GM23338 (cell line): ENCODE data around the gene LYZL2. TPM values are rescaled to one million over a fixed set of nuclear protein-coding genes. Genes with fewer than 3 reads are reported as not detected.

ENCODE experiments used
- ATAC-seq: fragments of 200-7000 bp; cut with Tn5 transposase; 3 replicates; pipeline ENCODE4 v1.9.1; 2020
- DNase-seq: peaks from one replicate; pipeline ENCODE4 v3.0.0-alpha.2; 2015; ENCODE audit warnings: low spot score
- H2AFZ ChIP-seq: fragments of 200-600 bp; sonication (generic); 2 replicates; pipeline ENCODE4 v1.8.0; 2016; ENCODE audit warnings: antibody characterized with exemption, mild to moderate bottlenecking, moderate library complexity
- H3F3A ChIP-seq: fragments of 200-600 bp; sonication (generic); replicated peaks from 2 replicates; pipeline ENCODE4 v1.8.0; 2017; ENCODE audit warnings: antibody characterized with exemption, mixed run types, low read depth
- H3K27ac ChIP-seq: fragments of 200-600 bp; sonication (generic); 2 replicates; pipeline ENCODE4 v1.6.1; 2016; ENCODE audit warnings: low read depth
- H3K27me3 ChIP-seq: fragments of 200-600 bp; sonication (generic); 2 replicates; pipeline ENCODE4 v1.8.0; 2016; ENCODE audit warnings: mild to moderate bottlenecking, mixed run types, moderate library complexity; ENCODE audit not compliant: insufficient read depth
- H3K36me3 ChIP-seq: fragments of 200-600 bp; sonication (generic); 2 replicates; pipeline ENCODE4 v1.8.0; 2016; ENCODE audit warnings: mild to moderate bottlenecking; ENCODE audit not compliant: insufficient read depth
- H3K4me1 ChIP-seq: fragments of 200-600 bp; sonication (generic); 2 replicates; pipeline ENCODE4 v1.8.0; 2016; ENCODE audit warnings: mild to moderate bottlenecking, moderate library complexity; ENCODE audit not compliant: insufficient read depth
- H3K4me2 ChIP-seq: fragments of 200-600 bp; sonication (generic); 2 replicates; pipeline ENCODE4 v1.7.1; 2017; ENCODE audit warnings: mixed run types
- H3K4me3 ChIP-seq: fragments of 200-600 bp; sonication (generic); 2 replicates; pipeline ENCODE4 v1.6.1; 2016; ENCODE audit warnings: mixed run types
- H3K79me2 ChIP-seq: fragments of 200-600 bp; sonication (generic); replicated peaks from 2 replicates; pipeline ENCODE4 v1.8.0; 2017; ENCODE audit warnings: mild to moderate bottlenecking; ENCODE audit not compliant: insufficient read depth
- H3K9me2 ChIP-seq: fragments of 200-600 bp; sonication (generic); 2 replicates; pipeline ENCODE4 v1.8.0; 2017; ENCODE audit not compliant: insufficient read depth
- H4K20me1 ChIP-seq: fragments of 200-600 bp; sonication (generic); replicated peaks from 2 replicates; pipeline ENCODE4 v1.8.0; 2017; ENCODE audit warnings: mild to moderate bottlenecking; ENCODE audit not compliant: insufficient read depth
- H3K27ac Mint-ChIP-seq: 2 replicates; pipeline ENCODE4 v1.8.0; 2020; ENCODE audit warnings: inconsistent platforms, mild to moderate bottlenecking, moderate library complexity, mixed read lengths
- H3K27me3 Mint-ChIP-seq: 3 replicates; pipeline ENCODE4 v1.8.0; 2022; ENCODE audit warnings: low read depth, mild to moderate bottlenecking, moderate library complexity, mixed read lengths, inconsistent platforms; ENCODE audit not compliant: insufficient read depth, poor library complexity
- H3K36me3 Mint-ChIP-seq: 3 replicates; pipeline ENCODE4 v1.8.0; 2021; ENCODE audit warnings: low read depth, mild to moderate bottlenecking, inconsistent platforms, moderate library complexity, mixed read lengths
- H3K4me1 Mint-ChIP-seq: 3 replicates; pipeline ENCODE4 v1.8.0; 2020; ENCODE audit warnings: mild to moderate bottlenecking, inconsistent platforms, mixed read lengths
- H3K4me3 Mint-ChIP-seq: 3 replicates; pipeline ENCODE4 v1.8.0; 2021; ENCODE audit warnings: moderate library complexity, mild to moderate bottlenecking, inconsistent platforms, mixed read lengths
- H3K9me3 Mint-ChIP-seq: 3 replicates; pipeline ENCODE4 v1.8.0; 2020; ENCODE audit warnings: moderate library complexity, mild to moderate bottlenecking, inconsistent platforms, mixed read lengths
- CTCF ChIP-seq, 2 experiments: fragments of 200-600 bp in 1 of 2; sonication (generic) in 1 of 2; conservative IDR thresholded peaks; 2 replicates each; pipeline versions ENCODE4 v1.5.1 to v1.6.1; 2016 to 2017; ENCODE audit warnings: antibody characterized with exemption in 2 of 2, low read depth in 2 of 2, mild to moderate bottlenecking in 2 of 2, moderate library complexity in 1 of 2
- ETS1 ChIP-seq: IDR thresholded peaks from 2 replicates; pipeline ENCODE4 v1.6.1; 2016; ENCODE audit warnings: antibody characterized with exemption
- EZH2 ChIP-seq: fragments of 200-600 bp; sonication (generic); IDR thresholded peaks from one replicate; pipeline ENCODE4 v1.8.0; 2017; ENCODE audit warnings: antibody characterized with exemption, mild to moderate bottlenecking, low read depth; ENCODE audit not compliant: unreplicated experiment
- EZH2phosphoT487 ChIP-seq: fragments of 200-600 bp; sonication (generic); IDR thresholded peaks from one replicate; pipeline ENCODE4 v1.8.1; 2018; ENCODE audit warnings: antibody characterized with exemption; ENCODE audit not compliant: unreplicated experiment
- JUNB ChIP-seq: IDR thresholded peaks from one replicate; pipeline ENCODE4 v1.6.1; 2016; ENCODE audit warnings: antibody characterized with exemption; ENCODE audit not compliant: unreplicated experiment
- NANOG ChIP-seq: IDR thresholded peaks from 2 replicates; pipeline ENCODE4 v1.6.1; 2016; ENCODE audit warnings: antibody characterized with exemption, borderline replicate concordance
- POLR2AphosphoS5 ChIP-seq: IDR thresholded peaks from 2 replicates; pipeline ENCODE4 v1.6.1; 2016; ENCODE audit warnings: antibody characterized with exemption, low read depth
- REST ChIP-seq: IDR thresholded peaks from one replicate; pipeline ENCODE4 v1.6.1; 2018; ENCODE audit warnings: antibody characterized with exemption; ENCODE audit not compliant: unreplicated experiment
- STAT1 ChIP-seq: IDR thresholded peaks from one replicate; pipeline ENCODE4 v1.6.1; 2016; ENCODE audit warnings: antibody characterized with exemption; ENCODE audit not compliant: unreplicated experiment
- ZNF331 ChIP-seq: fragments of 250-450 bp; sonication (Bioruptor Pico); IDR thresholded peaks from 2 replicates; pipeline ENCODE4 v1.5.0; 2020; ENCODE audit warnings: low read depth, mild to moderate bottlenecking, moderate library complexity
- ZNF462 ChIP-seq: fragments of 250-450 bp; sonication (Bioruptor Pico); IDR thresholded peaks from 2 replicates; pipeline ENCODE4 v1.5.0; 2020; ENCODE audit warnings: mild to moderate bottlenecking, moderate library complexity
- polyA plus RNA-seq: library from polyadenylated mRNA; unstranded; fragments of >200 nt; fragmentation: Nextera tagmentation; extraction: Ambion mirVana; gene quantifications from 2 replicates; pipeline ENCODE4 v1.2.1, GENCODE V29; 2016
- total RNA-seq: library from RNA; depleted of rRNA; stranded (reverse); fragments of >200 nt; shearing (Covaris generic); gene quantifications from 2 replicates; pipeline ENCODE4 v1.2.3, GENCODE V29; 2014

Gene LYZL2
- total and polyA plus RNA-seq, 2 experiments from 2014 or later = not detected

- TF ChIP-seq ZNF462 = no peak
- TF ChIP-seq EZH2 = no peak
- no peak for TF ChIP-seq ZNF331 (CRISPR knock-in tag)
- no peak for TF ChIP-seq REST
Measured at GRCh38 chr10:30576641-30577040, 52.9 kb downstream of the LYZL2 start (continued).

GRCh38 chr10:30574432-30574796 lies 55.1 kb downstream of the LYZL2 start:
- no peaks in the 10 kb centered on the region for H3K79me2 ChIP-seq
- H3K4me1 Mint-ChIP-seq = peaks cover 16% of the 10 kb centered on the region
- H3K9me2 ChIP-seq = 0 out of 2 replicates have a peak, but pooled peaks cover 9% of the 10 kb centered on the region
- no peak overlapping the region for H3K27ac ChIP-seq
- no peaks in the 10 kb centered on the region for H3K9me3 Mint-ChIP-seq
- H3K27ac Mint-ChIP-seq = no peak overlapping the region
- no peaks in the 10 kb centered on the region for H3K27me3 ChIP-seq
- no peaks in the 10 kb centered on the region for H3K36me3 Mint-ChIP-seq
- H3K4me3 ChIP-seq = no peak overlapping the region
- no peaks in the 10 kb centered on the region for H3F3A ChIP-seq
- no peak for DNase-seq
- no peaks in the 10 kb centered on the region for H4K20me1 ChIP-seq
- ATAC-seq = no peak
- H3K4me3 Mint-ChIP-seq = no peak overlapping the region
- no peak overlapping the region for H3K4me2 ChIP-seq
- no peaks in the 10 kb centered on the region for H3K27me3 Mint-ChIP-seq
- no peaks in the 10 kb centered on the region for H3K36me3 ChIP-seq
- 0 out of 2 replicates have a peak overlapping the region, but pooled peaks have one; percentile 3 for H2AFZ ChIP-seq
- peaks cover 13% of the 10 kb centered on the region for H3K4me1 ChIP-seq
- TF ChIP-seq JUNB (no peak), ETS1 (no peak), NANOG (no peak), CTCF (conservative IDR thresholded peaks at IDR 0.05; ENCODE audit: low read depth in 2 of 2) (no peak), ZNF331 (CRISPR knock-in tag) (no peak), POLR2AphosphoS5 (no peak), EZH2phosphoT487 (no peak), EZH2 (no peak), STAT1 (no peak)
